MM.1S (cell line): ENCODE data around the gene WNT5B.

Source experiments
- DNase-seq: peaks from one replicate; pipeline ENCODE4 v3.0.0-alpha.2; 2015
- H2AFZ ChIP-seq: fragments of 300-600 bp; sonication (generic); 2 replicates; pipeline ENCODE4 v1.6.0; 2016; ENCODE audit warnings: antibody characterized with exemption, low read length
- H3F3A ChIP-seq: fragments of 300-600 bp; sonication (generic); 2 replicates; pipeline ENCODE4 v1.6.1; 2016; ENCODE audit warnings: mild to moderate bottlenecking, antibody characterized with exemption, low read length, moderate library complexity, mixed read lengths; ENCODE audit not compliant: insufficient read depth
- H3K27ac ChIP-seq: fragments of 300-600 bp; sonication (generic); 2 replicates; pipeline ENCODE4 v1.5.1; 2016; ENCODE audit warnings: mild to moderate bottlenecking, low read length
- H3K27me3 ChIP-seq: fragments of 300-600 bp; sonication (generic); replicated peaks from 2 replicates; pipeline ENCODE4 v1.6.0; 2016; ENCODE audit warnings: low read length; ENCODE audit not compliant: insufficient read depth
- H3K36me3 ChIP-seq: fragments of 300-600 bp; sonication (generic); replicated peaks from 2 replicates; pipeline ENCODE4 v1.6.1; 2016; ENCODE audit warnings: mild to moderate bottlenecking, low read length, mixed read lengths; ENCODE audit not compliant: insufficient read depth
- H3K4me1 ChIP-seq: fragments of 300-600 bp; sonication (generic); 2 replicates; pipeline ENCODE4 v1.6.1; 2016; ENCODE audit warnings: low read length, mixed read lengths
- H3K4me2 ChIP-seq: fragments of 300-600 bp; sonication (generic); 2 replicates; pipeline ENCODE4 v1.6.0; 2016; ENCODE audit warnings: low read depth, low read length
- H3K4me3 ChIP-seq: fragments of 300-600 bp; sonication (generic); 2 replicates; pipeline ENCODE4 v1.5.1; 2016; ENCODE audit warnings: low read length, mixed read lengths
- H3K79me2 ChIP-seq: fragments of 300-600 bp; sonication (generic); 2 replicates; pipeline ENCODE4 v1.6.1; 2016; ENCODE audit warnings: mixed run types, low read length, mixed read lengths
- H3K9ac ChIP-seq: fragments of 300-600 bp; sonication (generic); 2 replicates; pipeline ENCODE4 v1.6.1; 2016; ENCODE audit warnings: low read length, mixed read lengths
- H3K9me2 ChIP-seq: fragments of 300-600 bp; sonication (generic); replicated peaks from 2 replicates; pipeline ENCODE4 v1.6.1; 2016; ENCODE audit warnings: mild to moderate bottlenecking, low read length, mixed read lengths; ENCODE audit not compliant: insufficient read depth
- H3K9me3 ChIP-seq: fragments of 300-600 bp; sonication (generic); replicated peaks from 2 replicates; pipeline ENCODE4 v1.6.1; 2016; ENCODE audit warnings: mild to moderate bottlenecking, low read length, mixed read lengths; ENCODE audit not compliant: insufficient read depth
- H4K20me1 ChIP-seq: fragments of 300-600 bp; sonication (generic); 2 replicates; pipeline ENCODE4 v1.6.1; 2016; ENCODE audit warnings: mild to moderate bottlenecking, low read length, moderate library complexity, mixed read lengths; ENCODE audit not compliant: insufficient read depth
- EZH2 ChIP-seq: fragments of 300-600 bp; sonication (generic); optimal IDR thresholded peaks from 2 replicates; pipeline ENCODE3; 2017; ENCODE audit warnings: low read depth, mild to moderate bottlenecking, antibody characterized with exemption, low read length, mixed read lengths
- EZH2phosphoT487 ChIP-seq: fragments of 300-600 bp; sonication (generic); IDR thresholded peaks from 2 replicates; pipeline ENCODE4 v1.6.1; 2018; ENCODE audit warnings: antibody characterized with exemption, low read length
- TF ChIP-seq, protein P1 (sequence below): fragments of 300-600 bp; sonication (generic); IDR thresholded peaks from 2 replicates; pipeline ENCODE4 v1.5.1; 2016; ENCODE audit warnings: antibody characterized with exemption, low read length, mixed read lengths

The WNT5B gene

DNA sequence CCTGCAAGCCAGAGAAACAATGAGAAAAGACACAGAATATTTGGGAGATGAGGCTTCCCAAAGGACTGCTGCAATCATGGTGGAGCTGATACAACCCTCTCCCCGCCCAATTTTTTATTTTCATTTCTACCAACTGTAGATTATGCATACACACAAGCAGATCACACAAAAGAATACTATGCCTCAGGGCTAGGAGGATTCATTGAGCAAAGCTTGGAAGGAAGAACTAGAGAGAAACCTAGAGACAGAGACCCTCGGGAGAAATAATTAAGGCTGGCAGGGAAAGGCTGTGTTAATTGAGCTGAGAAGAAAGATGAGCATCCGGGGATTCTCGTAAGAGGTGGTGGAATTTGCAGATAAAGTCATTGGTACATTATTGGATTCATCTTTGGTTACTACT lies 9.9 kb upstream of the WNT5B start:
- Histone ChIP-seq H3K4me3 (no peak overlapping the region), H3K27ac (peak overlapping the region; percentile 25; the same call in 1 of the 2 replicates), H3K27me3 (no peaks in the 10 kb centered on the region), H3K36me3 (peaks cover 3% of the 10 kb centered on the region; the same call in 1 of the 2 replicates), H3K79me2 (peaks cover 67% of the 10 kb centered on the region), H3F3A (0 out of 2 replicates have a peak, but pooled peaks cover 3% of the 10 kb centered on the region), H3K4me2 (peak overlapping the region; percentile 23; the same call in 1 of the 2 replicates), H3K9ac (no peak overlapping the region; the same call in 1 of the 2 replicates), H2AFZ (no peak overlapping the region), H3K9me3 (no peaks in the 10 kb centered on the region), H3K4me1 (no peaks in the 10 kb centered on the region), H3K9me2 (no peaks in the 10 kb centered on the region), H4K20me1 (0 out of 2 replicates have a peak, but pooled peaks cover 4% of the 10 kb centered on the region)
- no peak for DNase-seq
- TF ChIP-seq EZH2phosphoT487 (no peak), EZH2 (no peak)
- TF ChIP-seq, protein P1, sequence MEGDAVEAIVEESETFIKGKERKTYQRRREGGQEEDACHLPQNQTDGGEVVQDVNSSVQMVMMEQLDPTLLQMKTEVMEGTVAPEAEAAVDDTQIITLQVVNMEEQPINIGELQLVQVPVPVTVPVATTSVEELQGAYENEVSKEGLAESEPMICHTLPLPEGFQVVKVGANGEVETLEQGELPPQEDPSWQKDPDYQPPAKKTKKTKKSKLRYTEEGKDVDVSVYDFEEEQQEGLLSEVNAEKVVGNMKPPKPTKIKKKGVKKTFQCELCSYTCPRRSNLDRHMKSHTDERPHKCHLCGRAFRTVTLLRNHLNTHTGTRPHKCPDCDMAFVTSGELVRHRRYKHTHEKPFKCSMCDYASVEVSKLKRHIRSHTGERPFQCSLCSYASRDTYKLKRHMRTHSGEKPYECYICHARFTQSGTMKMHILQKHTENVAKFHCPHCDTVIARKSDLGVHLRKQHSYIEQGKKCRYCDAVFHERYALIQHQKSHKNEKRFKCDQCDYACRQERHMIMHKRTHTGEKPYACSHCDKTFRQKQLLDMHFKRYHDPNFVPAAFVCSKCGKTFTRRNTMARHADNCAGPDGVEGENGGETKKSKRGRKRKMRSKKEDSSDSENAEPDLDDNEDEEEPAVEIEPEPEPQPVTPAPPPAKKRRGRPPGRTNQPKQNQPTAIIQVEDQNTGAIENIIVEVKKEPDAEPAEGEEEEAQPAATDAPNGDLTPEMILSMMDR, result no peak

DNA sequence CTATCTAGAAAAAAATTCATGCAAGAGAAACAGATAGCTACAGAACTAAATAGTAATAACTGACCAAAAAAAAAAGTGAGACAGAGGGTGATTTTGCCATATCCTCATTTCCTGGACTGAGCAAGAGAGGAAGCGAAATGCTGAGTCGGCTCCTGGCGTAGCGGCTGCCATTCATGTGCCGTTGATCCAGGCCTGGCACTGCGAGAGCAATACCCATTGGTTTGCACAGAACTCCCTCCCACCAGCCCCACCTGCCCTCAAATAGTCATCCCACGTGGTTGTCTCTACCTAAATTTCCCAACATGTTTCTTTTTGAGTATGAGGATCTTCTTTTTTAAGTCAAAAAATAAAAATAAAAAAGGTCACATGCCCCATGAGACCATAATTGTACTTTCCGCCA lies 9.4 kb upstream of the WNT5B start:
- no peak overlapping the region for H3K4me2 ChIP-seq

DNA sequence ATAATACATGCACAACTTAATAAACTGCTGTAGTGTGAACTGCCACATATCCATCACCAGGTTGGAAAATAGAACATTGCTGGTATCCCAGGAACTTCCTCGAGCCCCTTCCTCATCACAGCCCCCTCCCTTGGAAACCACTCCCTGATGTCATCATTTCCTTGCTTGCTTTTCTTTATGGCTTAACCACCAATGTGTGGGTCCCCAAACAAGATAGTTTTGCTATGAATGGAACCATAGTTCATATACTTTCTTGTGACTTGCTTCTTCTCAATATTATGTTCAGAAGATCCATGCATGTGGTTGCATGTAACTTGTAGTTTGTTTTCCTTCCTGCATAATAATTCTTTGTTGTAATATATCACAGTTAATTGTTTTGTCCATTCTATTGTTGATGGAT lies 8.9 kb upstream of the WNT5B start:
- H3K4me3 ChIP-seq, result no peak overlapping the region
- TF ChIP-seq EZH2, result no peak
- TF ChIP-seq EZH2phosphoT487, result no peak
- TF ChIP-seq, protein P1, result no peak
- no peak overlapping the region for H3K9ac ChIP-seq
- DNase-seq, result no peak
- no peak overlapping the region for H3K4me2 ChIP-seq
- H3K27ac ChIP-seq, result no peak overlapping the region
- H3K79me2 ChIP-seq, result peaks cover 64% of the 10 kb centered on the region
- H3K9me2 ChIP-seq, result no peaks in the 10 kb centered on the region
- no peaks in the 10 kb centered on the region for H3K9me3 ChIP-seq
- H3K4me1 ChIP-seq, result no peaks in the 10 kb centered on the region
- H3K36me3 ChIP-seq, result peaks cover 3% of the 10 kb centered on the region; the same call in 1 of the 2 replicates
- H3K27me3 ChIP-seq, result no peaks in the 10 kb centered on the region
- 0 out of 2 replicates have a peak, but pooled peaks cover 3% of the 10 kb centered on the region for H3F3A ChIP-seq
- 0 out of 2 replicates have a peak, but pooled peaks cover 4% of the 10 kb centered on the region for H4K20me1 ChIP-seq
- H2AFZ ChIP-seq, result no peak overlapping the region

More for the DNA sequence above, 9.4 kb upstream of the WNT5B start:
- Histone ChIP-seq H3K27me3 (no peaks in the 10 kb centered on the region), H3K4me3 (no peak overlapping the region), H3K27ac (peak overlapping the region; percentile 25; the same call in 1 of the 2 replicates), H3K36me3 (peaks cover 3% of the 10 kb centered on the region; the same call in 1 of the 2 replicates), H3K4me1 (no peaks in the 10 kb centered on the region), H3K9me2 (no peaks in the 10 kb centered on the region), H3K9me3 (no peaks in the 10 kb centered on the region), H3K9ac (no peak overlapping the region), H4K20me1 (0 out of 2 replicates have a peak, but pooled peaks cover 4% of the 10 kb centered on the region), H2AFZ (no peak overlapping the region), H3K79me2 (peaks cover 64% of the 10 kb centered on the region), H3F3A (0 out of 2 replicates have a peak, but pooled peaks cover 3% of the 10 kb centered on the region)
- DNase-seq, result peak; percentile 55
- no peak for TF ChIP-seq EZH2
- TF ChIP-seq, protein P1, result no peak
- TF ChIP-seq EZH2phosphoT487, result no peak
